ENCODE data around the gene ST3GAL4.

Gene ST3GAL4

GRCh38 chr11:126355926-126356897, 726 bp downstream of the ST3GAL4 start:
- H3K36me3 ChIP-seq (ENCODE audit: control insufficient read depth, insufficient read depth, low read length) = no peaks in the 10 kb centered on the region
- H3K4me1 ChIP-seq (ENCODE audit: control insufficient read depth, insufficient read depth, low read length, poor library complexity, severe bottlenecking) = peaks cover 11% of the 10 kb centered on the region
- no peaks in the 10 kb centered on the region for H3K9me3 ChIP-seq (ENCODE audit: control insufficient read depth, low read length)
- no peaks in the 10 kb centered on the region for H3K27me3 ChIP-seq (replicated peaks; ENCODE audit: control insufficient read depth, insufficient read depth, low read length, poor library complexity, severe bottlenecking)
- no peak for DNase-seq
- peak overlapping the region; percentile 58 for H3K4me3 ChIP-seq (ENCODE audit: insufficient read depth, low read depth, low read length, poor library complexity, severe bottlenecking)
- H3K27ac ChIP-seq (ENCODE audit: insufficient read depth, low read length, poor library complexity, severe bottlenecking) = no peak overlapping the region

GRCh38 chr11:126357055-126357962, 1.8 kb downstream of the ST3GAL4 start:
- no peak overlapping the region for H3K4me3 ChIP-seq (ENCODE audit: insufficient read depth, low read depth, low read length, poor library complexity, severe bottlenecking)
- no peak overlapping the region for H3K27ac ChIP-seq (ENCODE audit: insufficient read depth, low read length, poor library complexity, severe bottlenecking)
- no peaks in the 10 kb centered on the region for H3K9me3 ChIP-seq (ENCODE audit: control insufficient read depth, low read length)
- no peak for DNase-seq
- no peaks in the 10 kb centered on the region for H3K36me3 ChIP-seq (ENCODE audit: control insufficient read depth, insufficient read depth, low read length)
- H3K27me3 ChIP-seq (replicated peaks; ENCODE audit: control insufficient read depth, insufficient read depth, low read length, poor library complexity, severe bottlenecking) = no peaks in the 10 kb centered on the region
- peaks cover 11% of the 10 kb centered on the region for H3K4me1 ChIP-seq (ENCODE audit: control insufficient read depth, insufficient read depth, low read length, poor library complexity, severe bottlenecking)

- H3K36me3 ChIP-seq (ENCODE audit: control insufficient read depth, insufficient read depth, low read length) = no peaks in the 10 kb centered on the region
- no peak overlapping the region for H3K4me3 ChIP-seq (ENCODE audit: insufficient read depth, low read depth, low read length, poor library complexity, severe bottlenecking)
- no peak overlapping the region for H3K27ac ChIP-seq (ENCODE audit: insufficient read depth, low read length, poor library complexity, severe bottlenecking)
- peaks cover 11% of the 10 kb centered on the region for H3K4me1 ChIP-seq (ENCODE audit: control insufficient read depth, insufficient read depth, low read length, poor library complexity, severe bottlenecking)
- no peaks in the 10 kb centered on the region for H3K9me3 ChIP-seq (ENCODE audit: control insufficient read depth, low read length)
- DNase-seq = no peak
- no peaks in the 10 kb centered on the region for H3K27me3 ChIP-seq (replicated peaks; ENCODE audit: control insufficient read depth, insufficient read depth, low read length, poor library complexity, severe bottlenecking)
Observed at GRCh38 chr11:126357969-126358762, 2.7 kb downstream of the ST3GAL4 start.

GRCh38 chr11:126358763-126359160, 3.3 kb downstream of the ST3GAL4 start:
- no peak for DNase-seq
- no peaks in the 10 kb centered on the region for H3K9me3 ChIP-seq (ENCODE audit: control insufficient read depth, low read length)
- H3K36me3 ChIP-seq (ENCODE audit: control insufficient read depth, insufficient read depth, low read length) = no peaks in the 10 kb centered on the region
- no peak overlapping the region for H3K27ac ChIP-seq (ENCODE audit: insufficient read depth, low read length, poor library complexity, severe bottlenecking)
- no peak overlapping the region for H3K4me3 ChIP-seq (ENCODE audit: insufficient read depth, low read depth, low read length, poor library complexity, severe bottlenecking)
- H3K4me1 ChIP-seq (ENCODE audit: control insufficient read depth, insufficient read depth, low read length, poor library complexity, severe bottlenecking) = peaks cover 11% of the 10 kb centered on the region
- H3K27me3 ChIP-seq (replicated peaks; ENCODE audit: control insufficient read depth, insufficient read depth, low read length, poor library complexity, severe bottlenecking) = no peaks in the 10 kb centered on the region

- no peak for DNase-seq
- H3K4me1 ChIP-seq (ENCODE audit: control insufficient read depth, insufficient read depth, low read length, poor library complexity, severe bottlenecking) = peaks cover 10% of the 10 kb centered on the region
- H3K36me3 ChIP-seq (ENCODE audit: control insufficient read depth, insufficient read depth, low read length) = no peaks in the 10 kb centered on the region
- H3K9me3 ChIP-seq (ENCODE audit: control insufficient read depth, low read length) = no peaks in the 10 kb centered on the region
- no peak overlapping the region for H3K27ac ChIP-seq (ENCODE audit: insufficient read depth, low read length, poor library complexity, severe bottlenecking)
- H3K27me3 ChIP-seq (replicated peaks; ENCODE audit: control insufficient read depth, insufficient read depth, low read length, poor library complexity, severe bottlenecking) = no peaks in the 10 kb centered on the region
- no peak overlapping the region for H3K4me3 ChIP-seq (ENCODE audit: insufficient read depth, low read depth, low read length, poor library complexity, severe bottlenecking)
Observed at GRCh38 chr11:126359431-126360048, 4.1 kb downstream of the ST3GAL4 start.

- Histone ChIP-seq H3K4me1 (ENCODE audit: control insufficient read depth, insufficient read depth, low read length, poor library complexity, severe bottlenecking) (peaks cover 6% of the 10 kb centered on the region), H3K27me3 (replicated peaks; ENCODE audit: control insufficient read depth, insufficient read depth, low read length, poor library complexity, severe bottlenecking) (no peaks in the 10 kb centered on the region), H3K36me3 (ENCODE audit: control insufficient read depth, insufficient read depth, low read length) (no peaks in the 10 kb centered on the region), H3K9me3 (ENCODE audit: control insufficient read depth, low read length) (no peaks in the 10 kb centered on the region), H3K4me3 (ENCODE audit: insufficient read depth, low read depth, low read length, poor library complexity, severe bottlenecking) (no peak overlapping the region), H3K27ac (ENCODE audit: insufficient read depth, low read length, poor library complexity, severe bottlenecking) (no peak overlapping the region)
- DNase-seq = no peak
Observed at GRCh38 chr11:126360049-126360446, 4.6 kb downstream of the ST3GAL4 start.

GRCh38 chr11:126361400-126361799, 5.9 kb downstream of the ST3GAL4 start:
- Histone ChIP-seq H3K27ac (ENCODE audit: insufficient read depth, low read length, poor library complexity, severe bottlenecking) (no peak overlapping the region), H3K9me3 (ENCODE audit: control insufficient read depth, low read length) (no peaks in the 10 kb centered on the region), H3K4me3 (ENCODE audit: insufficient read depth, low read depth, low read length, poor library complexity, severe bottlenecking) (no peak overlapping the region), H3K4me1 (ENCODE audit: control insufficient read depth, insufficient read depth, low read length, poor library complexity, severe bottlenecking) (peaks cover under 1% of the 10 kb centered on the region), H3K27me3 (replicated peaks; ENCODE audit: control insufficient read depth, insufficient read depth, low read length, poor library complexity, severe bottlenecking) (no peaks in the 10 kb centered on the region), H3K36me3 (ENCODE audit: control insufficient read depth, insufficient read depth, low read length) (no peaks in the 10 kb centered on the region)
- DNase-seq = no peak

- Histone ChIP-seq H3K27ac (ENCODE audit: insufficient read depth, low read length, poor library complexity, severe bottlenecking) (no peak overlapping the region), H3K4me3 (ENCODE audit: insufficient read depth, low read depth, low read length, poor library complexity, severe bottlenecking) (no peak overlapping the region)
Observed at GRCh38 chr11:126362879-126363655, 7.6 kb downstream of the ST3GAL4 start.

More at GRCh38 chr11:126362879-126363655, 7.6 kb downstream of the ST3GAL4 start:
- H3K27me3 ChIP-seq (replicated peaks; ENCODE audit: control insufficient read depth, insufficient read depth, low read length, poor library complexity, severe bottlenecking) = no peaks in the 10 kb centered on the region
- no peaks in the 10 kb centered on the region for H3K36me3 ChIP-seq (ENCODE audit: control insufficient read depth, insufficient read depth, low read length)
- H3K4me1 ChIP-seq (ENCODE audit: control insufficient read depth, insufficient read depth, low read length, poor library complexity, severe bottlenecking) = no peaks in the 10 kb centered on the region
- H3K9me3 ChIP-seq (ENCODE audit: control insufficient read depth, low read length) = no peaks in the 10 kb centered on the region
- DNase-seq = no peak
